ENCODE results near the gene ZDHHC14. TPM values are rescaled to one million over a fixed set of nuclear protein-coding genes. Genes with fewer than 3 reads are reported as not detected.

The ZDHHC14 gene
- total RNA-seq, 2 experiments from 2014 or later = 2.9 to 3.5 TPM

DNA sequence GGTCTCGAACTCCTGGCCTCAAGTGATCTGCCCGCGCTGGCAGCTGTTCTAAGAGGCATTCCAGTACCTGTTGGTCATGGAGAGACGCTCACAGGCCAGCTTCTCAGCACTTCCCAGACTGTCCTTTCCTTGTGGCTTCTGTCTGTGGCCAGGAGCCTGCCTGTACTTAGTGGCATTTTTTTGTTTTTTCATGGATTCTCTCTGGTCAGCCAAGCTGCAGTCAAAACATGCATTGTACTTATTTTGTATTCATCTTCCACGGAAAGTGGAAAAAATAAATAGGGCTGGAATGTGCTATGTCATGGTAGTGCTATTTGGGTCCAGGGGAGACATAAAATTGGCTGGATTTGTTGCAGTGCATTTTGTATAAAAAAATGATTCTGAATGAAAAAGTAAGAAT lies 29.1 kb downstream of the ZDHHC14 start:
- Mint-ChIP-seq H3K4me3 (no peak overlapping the region), H3K36me3 (peaks cover 2% of the 10 kb centered on the region), H3K27ac (no peak overlapping the region), H3K4me1 (no peaks in the 10 kb centered on the region), H3K27me3 (no peaks in the 10 kb centered on the region), H3K9me3 (no peaks in the 10 kb centered on the region)
- no peak for DNase-seq

DNA sequence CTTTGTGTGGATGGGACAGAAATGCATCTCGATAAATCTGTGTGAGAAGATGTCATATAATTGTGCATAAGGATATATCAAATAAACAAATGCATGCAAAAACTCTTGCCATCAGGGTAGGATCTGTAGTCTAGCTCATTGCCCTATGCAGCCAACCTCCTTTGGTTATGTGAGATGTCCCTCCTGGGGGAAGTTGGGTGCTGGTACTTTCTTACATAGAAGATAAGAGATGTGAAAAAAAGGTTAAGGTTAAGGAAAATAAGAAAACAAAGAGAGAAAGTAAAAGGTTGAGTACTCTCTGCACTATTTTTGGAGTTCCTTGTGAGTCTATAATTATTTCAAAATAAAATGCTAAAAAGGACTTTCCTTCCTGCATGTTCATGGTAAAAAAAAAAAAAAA lies 30.4 kb downstream of the ZDHHC14 start:
- H3K27ac Mint-ChIP-seq = no peak overlapping the region
- H3K4me1 Mint-ChIP-seq = no peaks in the 10 kb centered on the region
- H3K4me3 Mint-ChIP-seq = no peak overlapping the region
- H3K9me3 Mint-ChIP-seq = no peaks in the 10 kb centered on the region
- H3K27me3 Mint-ChIP-seq = no peaks in the 10 kb centered on the region
- no peak for DNase-seq
- H3K36me3 Mint-ChIP-seq = peaks cover 2% of the 10 kb centered on the region

DNA sequence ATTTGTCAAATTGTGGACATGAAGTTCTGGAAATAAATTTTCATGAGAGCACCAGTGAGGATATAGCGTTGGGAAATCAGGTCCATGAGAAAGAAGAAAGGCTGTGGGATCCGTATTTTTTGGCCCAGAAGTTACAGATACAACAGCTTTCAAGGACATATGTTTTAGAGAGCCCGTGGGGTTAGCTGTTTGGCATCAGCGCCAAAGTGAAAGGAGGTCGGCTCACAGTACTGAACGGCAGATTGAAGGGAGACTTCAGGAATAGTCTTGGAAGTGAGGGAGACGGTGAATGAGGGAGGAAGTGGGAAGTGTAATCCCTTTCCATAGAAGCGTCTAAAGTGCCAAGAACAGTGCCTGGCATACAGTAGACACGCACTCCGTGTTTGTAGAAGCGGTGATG lies 31.8 kb downstream of the ZDHHC14 start:
- H3K27ac Mint-ChIP-seq = no peak overlapping the region
- H3K36me3 Mint-ChIP-seq = peaks cover 2% of the 10 kb centered on the region
- H3K4me1 Mint-ChIP-seq = no peaks in the 10 kb centered on the region
- no peak for DNase-seq
- no peaks in the 10 kb centered on the region for H3K27me3 Mint-ChIP-seq
- no peaks in the 10 kb centered on the region for H3K9me3 Mint-ChIP-seq
- H3K4me3 Mint-ChIP-seq = no peak overlapping the region

DNA sequence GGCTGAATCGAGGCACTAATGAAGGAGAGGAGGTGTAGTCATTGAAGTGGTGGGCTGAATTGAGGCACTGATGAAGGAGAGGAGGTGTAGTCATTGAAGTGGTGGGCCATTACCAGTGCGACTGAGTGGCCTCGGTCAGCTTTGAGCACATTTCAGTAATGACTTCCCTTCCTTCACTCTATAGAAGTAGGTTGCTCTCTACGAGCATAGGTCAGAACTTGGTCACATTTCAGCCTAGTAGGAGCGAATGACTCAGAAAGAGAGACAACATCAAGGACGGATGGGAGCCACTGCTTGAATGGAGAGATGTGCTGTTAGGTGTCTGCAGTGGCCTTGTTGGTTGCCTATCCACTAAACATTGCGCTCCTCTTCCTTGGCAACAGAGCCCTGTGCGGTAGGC lies 39.5 kb downstream of the ZDHHC14 start:
- no peak overlapping the region for H3K4me3 Mint-ChIP-seq
- no peak overlapping the region for H3K27ac Mint-ChIP-seq
- H3K4me1 Mint-ChIP-seq = no peaks in the 10 kb centered on the region
- peaks cover 1% of the 10 kb centered on the region for H3K9me3 Mint-ChIP-seq
- DNase-seq = no peak
- no peaks in the 10 kb centered on the region for H3K27me3 Mint-ChIP-seq
- H3K36me3 Mint-ChIP-seq = no peaks in the 10 kb centered on the region

DNA sequence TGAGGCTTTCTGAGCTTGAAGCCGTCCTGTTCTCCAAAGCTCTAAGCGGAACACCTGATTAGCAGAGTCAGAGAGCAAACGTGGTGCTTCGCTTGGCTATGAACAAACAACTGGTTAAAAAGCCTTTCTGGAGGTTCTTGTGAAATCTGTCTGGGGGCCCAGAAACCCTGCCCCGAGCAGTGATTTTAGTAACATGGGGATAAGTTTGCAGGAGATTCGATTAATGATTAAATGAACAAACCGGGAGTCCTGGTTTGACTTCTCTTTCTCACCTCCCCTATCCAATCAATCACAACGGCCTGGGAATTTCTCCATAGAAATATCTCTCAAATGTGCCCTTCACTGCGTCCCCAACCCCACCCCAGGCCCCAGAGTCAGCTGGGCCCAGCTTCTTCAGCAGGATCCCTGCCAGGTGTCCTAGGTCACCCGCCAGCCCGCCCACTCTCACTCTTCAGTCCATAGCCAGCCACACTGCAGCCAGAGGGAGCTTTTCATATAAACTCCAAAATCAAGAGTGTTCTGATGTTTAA lies 43.6 kb downstream of the ZDHHC14 start:
- no peak overlapping the region for H3K4me3 Mint-ChIP-seq
- no peak overlapping the region for H3K27ac Mint-ChIP-seq
- H3K4me1 Mint-ChIP-seq = peaks cover 15% of the 10 kb centered on the region
- no peaks in the 10 kb centered on the region for H3K36me3 Mint-ChIP-seq
- peaks cover 5% of the 10 kb centered on the region for H3K27me3 Mint-ChIP-seq
- DNase-seq = no peak
- H3K9me3 Mint-ChIP-seq = peaks cover under 1% of the 10 kb centered on the region

DNA sequence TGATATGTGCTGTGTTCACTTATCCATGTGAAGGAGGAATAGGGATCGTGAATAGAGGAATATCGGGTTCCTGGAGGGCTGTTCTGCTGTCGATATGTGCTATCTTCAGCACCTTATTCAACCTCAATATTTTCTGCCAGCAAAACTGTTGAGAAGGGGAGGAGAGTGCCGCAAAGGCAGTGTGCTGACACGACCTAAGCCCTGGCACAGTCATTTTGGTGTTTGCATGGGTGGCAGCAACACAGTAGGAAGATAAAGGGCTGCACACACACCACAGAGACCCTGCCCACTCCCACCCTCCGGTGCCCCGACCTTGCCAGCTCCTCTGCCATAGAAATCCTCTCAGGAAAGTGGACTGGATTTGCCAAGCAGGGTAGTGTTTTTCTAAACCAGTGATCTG lies 47.0 kb downstream of the ZDHHC14 start:
- no peak overlapping the region for H3K4me3 Mint-ChIP-seq
- DNase-seq = no peak
- no peaks in the 10 kb centered on the region for H3K36me3 Mint-ChIP-seq
- peak overlapping the region; percentile 25 for H3K27ac Mint-ChIP-seq
- peaks cover 5% of the 10 kb centered on the region for H3K27me3 Mint-ChIP-seq
- peaks cover 15% of the 10 kb centered on the region for H3K4me1 Mint-ChIP-seq
- no peaks in the 10 kb centered on the region for H3K9me3 Mint-ChIP-seq

DNA sequence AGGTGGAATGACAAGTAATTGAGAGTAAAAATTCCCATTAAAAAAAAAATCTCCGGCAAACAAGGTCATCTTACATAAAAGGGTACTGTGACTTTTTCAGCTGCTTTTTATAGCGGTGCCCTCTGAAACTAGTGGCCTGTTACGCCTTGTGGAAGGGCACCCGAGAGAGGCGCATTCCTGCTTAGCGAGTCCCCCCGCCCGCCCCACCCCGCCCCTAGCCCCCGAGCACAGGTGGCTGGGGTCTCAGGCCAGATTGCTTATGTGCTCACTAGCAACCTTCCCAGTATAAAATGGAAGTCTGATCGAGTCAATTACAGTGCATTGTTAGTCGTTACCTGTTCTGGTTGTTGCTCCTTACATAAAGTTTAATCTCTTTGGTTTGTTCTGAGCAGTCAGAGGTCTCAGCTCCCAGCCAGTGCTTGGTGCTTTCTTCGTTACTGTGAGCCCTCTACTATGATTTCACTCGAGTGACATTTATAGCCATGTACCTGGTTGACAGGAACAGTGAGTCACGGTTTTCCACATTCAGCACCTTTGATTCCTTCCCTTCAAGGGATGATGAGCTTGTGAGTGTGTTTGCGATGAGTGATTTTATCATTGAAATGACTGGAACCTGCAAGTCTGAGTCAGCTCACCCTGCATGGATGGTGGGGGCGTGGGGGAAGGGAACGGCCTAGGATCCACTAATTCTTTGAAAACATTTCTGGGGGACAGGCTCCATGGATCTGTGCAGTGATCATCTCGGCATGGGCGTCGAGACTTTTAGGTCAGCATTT lies 47.6 kb downstream of the ZDHHC14 start:
- H3K4me3 Mint-ChIP-seq = no peak overlapping the region
- H3K27ac Mint-ChIP-seq = peak overlapping the region; percentile 55
- peaks cover 5% of the 10 kb centered on the region for H3K27me3 Mint-ChIP-seq
- H3K4me1 Mint-ChIP-seq = peaks cover 15% of the 10 kb centered on the region
- peak; percentile 63 for DNase-seq
- H3K36me3 Mint-ChIP-seq = no peaks in the 10 kb centered on the region
- H3K9me3 Mint-ChIP-seq = no peaks in the 10 kb centered on the region

DNA sequence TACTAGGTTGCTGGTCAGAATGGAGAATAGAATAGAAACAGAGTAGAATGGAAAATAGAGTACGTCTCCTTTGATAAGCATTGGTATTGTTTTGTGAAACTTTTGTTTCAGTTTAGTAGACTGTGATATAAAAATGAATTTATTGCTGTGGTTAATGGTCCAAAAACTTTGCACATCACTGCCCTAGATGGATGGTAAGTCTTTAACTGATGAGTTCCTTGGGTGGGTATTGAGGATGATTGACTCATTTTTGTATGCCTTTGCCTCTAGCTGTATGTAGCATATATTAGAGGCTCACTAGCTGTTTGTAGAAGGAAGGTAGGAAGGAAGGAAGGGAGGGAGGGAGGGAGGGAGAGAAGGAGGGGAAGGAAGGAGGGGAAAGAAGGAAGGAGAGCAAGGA lies 48.3 kb downstream of the ZDHHC14 start:
- no peaks in the 10 kb centered on the region for H3K36me3 Mint-ChIP-seq
- no peak for DNase-seq
- H3K27me3 Mint-ChIP-seq = peaks cover 5% of the 10 kb centered on the region
- H3K4me3 Mint-ChIP-seq = no peak overlapping the region
- no peaks in the 10 kb centered on the region for H3K9me3 Mint-ChIP-seq
- peaks cover 15% of the 10 kb centered on the region for H3K4me1 Mint-ChIP-seq
- peak overlapping the region; percentile 55 for H3K27ac Mint-ChIP-seq

DNA sequence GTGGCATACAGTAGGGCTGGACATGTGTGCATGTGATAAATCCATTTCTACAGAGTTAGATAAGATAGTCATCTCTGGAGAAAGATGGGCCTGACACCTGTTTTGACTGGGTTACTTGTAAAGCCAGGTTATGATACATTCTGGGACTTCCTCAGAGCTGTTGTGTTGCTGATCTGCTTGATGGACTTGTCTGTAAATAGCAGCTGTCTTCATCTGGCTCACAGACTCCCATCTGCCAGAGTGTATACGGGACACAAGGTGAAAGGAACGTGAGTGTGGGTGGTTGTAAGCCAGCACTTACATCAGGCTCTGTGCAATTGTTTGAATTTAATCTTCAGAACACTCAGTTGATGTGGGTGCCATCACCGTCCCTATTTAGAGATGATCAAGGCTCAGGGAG lies 49.8 kb downstream of the ZDHHC14 start:
- no peak for DNase-seq

DNA sequence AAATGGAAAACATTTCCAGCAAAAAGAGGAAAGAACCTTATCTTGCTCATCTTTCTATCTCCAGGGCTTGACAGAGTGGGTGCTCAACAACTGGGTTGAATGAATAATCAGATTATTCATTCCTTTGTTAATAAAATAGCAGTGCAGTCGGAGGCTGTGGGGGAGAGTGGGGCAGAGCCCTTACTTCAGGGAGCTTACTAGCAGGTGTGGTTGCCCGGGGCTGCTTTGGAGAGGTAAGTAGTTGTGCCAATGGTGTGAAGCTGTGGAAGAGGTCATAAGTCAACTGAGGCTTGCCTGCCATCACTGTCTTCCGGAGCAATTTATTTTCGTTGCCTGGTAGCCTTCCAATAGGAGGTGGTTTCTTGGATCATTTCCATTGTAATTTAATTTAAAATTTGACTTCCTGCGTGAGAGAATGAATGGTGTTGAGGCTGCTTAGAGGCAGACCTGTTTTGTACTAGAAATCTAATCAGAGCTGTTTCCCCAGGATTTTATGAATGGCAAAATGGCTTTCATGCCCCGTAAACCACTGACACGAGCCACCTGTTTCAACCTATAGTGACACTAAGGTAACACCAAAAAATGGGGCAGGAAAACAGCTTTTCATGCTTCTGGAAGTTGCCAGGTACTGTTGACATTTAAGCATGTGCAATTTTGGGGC lies 51.4 kb downstream of the ZDHHC14 start:
- no peak for DNase-seq
- peaks cover 3% of the 10 kb centered on the region for H3K27me3 Mint-ChIP-seq
- H3K9me3 Mint-ChIP-seq = no peaks in the 10 kb centered on the region
- no peaks in the 10 kb centered on the region for H3K36me3 Mint-ChIP-seq
- H3K4me3 Mint-ChIP-seq = no peak overlapping the region
- peaks cover 15% of the 10 kb centered on the region for H3K4me1 Mint-ChIP-seq
- H3K27ac Mint-ChIP-seq = no peak overlapping the region

More for the DNA sequence above, 49.8 kb downstream of the ZDHHC14 start:
- Mint-ChIP-seq H3K9me3 (no peaks in the 10 kb centered on the region), H3K27ac (no peak overlapping the region), H3K27me3 (peaks cover 5% of the 10 kb centered on the region), H3K36me3 (no peaks in the 10 kb centered on the region), H3K4me1 (peaks cover 15% of the 10 kb centered on the region), H3K4me3 (no peak overlapping the region)

DNA sequence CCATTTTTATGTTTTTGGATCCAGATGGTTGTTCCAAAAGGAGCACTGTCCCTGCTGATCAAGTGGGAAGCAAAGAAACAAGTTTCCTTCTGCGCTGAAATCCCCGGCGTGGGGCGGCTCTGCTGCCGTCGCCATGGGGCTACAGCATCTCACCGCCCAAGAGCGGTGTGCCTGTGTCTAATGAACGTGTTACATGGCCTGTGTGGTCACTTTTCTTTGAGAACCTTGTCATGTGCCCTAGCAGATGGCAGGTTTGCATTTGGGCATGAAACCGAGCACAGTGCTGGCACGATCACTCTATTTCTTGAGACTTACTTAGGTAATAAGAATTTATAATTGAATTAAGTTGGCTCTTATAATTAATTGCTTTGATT lies 51.9 kb downstream of the ZDHHC14 start:
- H3K9me3 Mint-ChIP-seq = no peaks in the 10 kb centered on the region
- H3K27me3 Mint-ChIP-seq = peaks cover 3% of the 10 kb centered on the region
- H3K4me1 Mint-ChIP-seq = peaks cover 14% of the 10 kb centered on the region
- DNase-seq = no peak
- H3K36me3 Mint-ChIP-seq = no peaks in the 10 kb centered on the region
- H3K4me3 Mint-ChIP-seq = no peak overlapping the region
- H3K27ac Mint-ChIP-seq = no peak overlapping the region

DNA sequence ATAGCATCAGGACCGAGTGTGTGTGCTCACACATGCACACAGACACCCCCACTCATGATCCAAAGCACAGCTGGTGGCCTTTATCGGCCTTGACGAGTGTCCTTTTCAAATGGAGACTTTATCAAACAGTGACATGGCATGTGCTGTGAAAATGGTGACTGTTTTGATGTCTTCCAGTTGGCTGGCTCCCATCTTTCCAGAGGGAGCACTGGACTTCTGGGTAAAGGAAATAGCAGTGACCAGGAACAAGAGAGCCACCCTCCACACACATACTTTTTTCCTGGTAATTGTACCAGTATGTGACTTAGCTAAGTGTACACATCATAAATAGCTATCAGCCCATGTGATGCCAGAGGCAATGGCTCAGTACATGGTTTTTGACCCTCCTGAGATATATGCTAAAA lies 52.7 kb downstream of the ZDHHC14 start:
- H3K9me3 Mint-ChIP-seq = no peaks in the 10 kb centered on the region
- no peak overlapping the region for H3K4me3 Mint-ChIP-seq
- no peaks in the 10 kb centered on the region for H3K36me3 Mint-ChIP-seq
- H3K4me1 Mint-ChIP-seq = peaks cover 7% of the 10 kb centered on the region
- no peak for DNase-seq
- no peak overlapping the region for H3K27ac Mint-ChIP-seq
- peaks cover 6% of the 10 kb centered on the region for H3K27me3 Mint-ChIP-seq

DNA sequence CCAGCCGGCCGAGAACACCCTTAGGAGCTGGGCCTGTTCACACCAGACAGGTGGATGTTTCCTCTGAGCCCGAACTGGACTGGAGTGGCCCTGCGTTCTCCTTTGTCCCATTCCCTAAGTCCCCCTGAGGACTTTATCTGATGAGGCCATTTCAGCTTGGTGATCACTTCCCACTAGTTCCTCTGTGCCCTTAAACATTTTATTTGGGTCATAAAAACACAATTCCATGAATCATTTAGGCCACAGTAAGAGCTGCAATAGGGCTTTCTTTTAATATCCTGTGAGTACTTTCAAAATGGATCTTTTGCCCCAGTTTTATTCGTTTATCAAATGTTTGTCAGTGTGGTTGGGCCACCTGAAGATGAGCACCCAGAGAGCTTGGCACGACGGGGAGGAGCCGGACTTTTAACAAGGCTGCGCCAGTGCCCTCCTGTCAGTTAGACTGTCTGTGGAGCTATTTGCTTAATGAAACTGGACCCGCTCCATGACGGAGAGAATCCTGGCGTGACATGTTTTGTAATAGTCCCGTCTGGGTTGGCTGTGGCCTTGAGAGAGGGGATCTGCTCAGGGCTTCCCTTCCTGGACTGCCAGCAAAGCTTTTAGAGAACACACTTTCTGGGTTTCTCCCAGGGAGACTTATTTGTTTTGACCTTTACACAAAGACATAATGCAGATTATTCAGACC lies 53.5 kb downstream of the ZDHHC14 start:
- Mint-ChIP-seq H3K36me3 (peaks cover 2% of the 10 kb centered on the region), H3K4me1 (no peaks in the 10 kb centered on the region), H3K27ac (no peak overlapping the region), H3K4me3 (no peak overlapping the region), H3K9me3 (no peaks in the 10 kb centered on the region), H3K27me3 (peaks cover 13% of the 10 kb centered on the region)
- no peak for DNase-seq

DNA sequence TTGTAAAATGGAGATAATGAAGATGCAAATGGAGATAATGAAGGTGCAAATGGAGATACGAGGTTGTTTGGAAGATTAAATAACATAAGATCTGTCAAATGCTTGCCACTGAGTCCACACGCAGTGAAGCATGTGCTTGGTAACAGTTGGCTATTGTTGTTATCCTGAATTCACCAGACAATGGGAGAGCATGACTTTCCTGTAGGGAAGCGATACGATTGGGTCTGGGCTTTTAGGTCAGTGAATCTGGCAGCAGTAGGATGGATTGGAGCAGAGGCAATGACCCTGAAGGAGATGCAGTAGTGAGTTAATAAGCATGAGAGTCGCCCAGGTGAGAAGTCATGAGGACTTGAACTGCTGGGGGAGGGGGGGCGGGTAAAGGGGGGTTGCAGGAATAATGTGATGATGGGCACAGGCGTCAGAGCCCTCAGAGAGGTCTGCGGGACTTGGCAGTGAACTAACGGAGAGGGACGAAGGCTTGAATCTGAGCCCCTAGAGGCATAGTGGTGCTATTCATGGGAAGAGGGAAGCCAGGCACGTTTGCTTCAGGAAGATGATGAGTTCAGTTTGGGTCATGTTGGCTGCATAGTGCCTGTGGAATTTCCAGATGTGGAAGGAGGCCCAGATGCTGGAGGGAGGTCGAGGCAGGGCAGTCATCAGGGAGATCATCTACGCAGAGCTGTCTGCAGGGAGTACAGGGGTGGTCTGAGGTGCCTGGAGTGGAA lies 55.4 kb downstream of the ZDHHC14 start:
- no peak overlapping the region for H3K27ac Mint-ChIP-seq
- H3K4me3 Mint-ChIP-seq = no peak overlapping the region
- peaks cover 1% of the 10 kb centered on the region for H3K9me3 Mint-ChIP-seq
- peaks cover 4% of the 10 kb centered on the region for H3K4me1 Mint-ChIP-seq
- DNase-seq = no peak
- H3K36me3 Mint-ChIP-seq = peaks cover 2% of the 10 kb centered on the region
- peaks cover 13% of the 10 kb centered on the region for H3K27me3 Mint-ChIP-seq

DNA sequence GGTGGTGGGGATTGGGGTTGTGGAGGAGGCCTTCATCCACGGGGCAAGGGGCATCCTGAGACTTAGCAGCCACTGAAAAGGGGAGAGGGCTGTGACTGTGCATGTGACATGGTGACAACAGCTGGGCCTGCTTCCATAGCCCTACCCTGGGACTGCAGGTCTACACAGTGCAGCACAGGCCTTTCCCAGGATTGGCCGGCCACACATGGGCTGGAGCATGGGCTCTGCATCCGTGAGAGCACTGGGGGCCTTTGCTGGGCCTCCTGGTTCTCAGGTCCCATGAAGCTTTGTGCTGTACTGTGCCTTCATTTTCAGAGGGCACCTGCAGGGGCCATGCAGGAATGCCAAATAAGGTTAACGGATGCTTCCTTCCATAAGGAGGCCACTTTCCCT lies 56.0 kb downstream of the ZDHHC14 start:
- Mint-ChIP-seq H3K27ac (no peak overlapping the region), H3K4me1 (peaks cover 4% of the 10 kb centered on the region), H3K9me3 (peaks cover 1% of the 10 kb centered on the region), H3K36me3 (peaks cover 2% of the 10 kb centered on the region), H3K27me3 (peaks cover 13% of the 10 kb centered on the region), H3K4me3 (no peak overlapping the region)
- DNase-seq = no peak

Measured in activated naive CD8-positive, alpha-beta T cell treated with anti-CD3 and anti-CD28 coated beads for 36 hours (primary cell).